GM21786 (cell line): Measurements from ENCODE around the gene ROPN1L.

ENCODE experiments used
- ATAC-seq: cut with Tn5 transposase; IDR thresholded peaks from one replicate; pipeline ENCODE4 v1.9.1; 2021; ENCODE audit not compliant: unreplicated experiment

ROPN1L gene

DNA sequence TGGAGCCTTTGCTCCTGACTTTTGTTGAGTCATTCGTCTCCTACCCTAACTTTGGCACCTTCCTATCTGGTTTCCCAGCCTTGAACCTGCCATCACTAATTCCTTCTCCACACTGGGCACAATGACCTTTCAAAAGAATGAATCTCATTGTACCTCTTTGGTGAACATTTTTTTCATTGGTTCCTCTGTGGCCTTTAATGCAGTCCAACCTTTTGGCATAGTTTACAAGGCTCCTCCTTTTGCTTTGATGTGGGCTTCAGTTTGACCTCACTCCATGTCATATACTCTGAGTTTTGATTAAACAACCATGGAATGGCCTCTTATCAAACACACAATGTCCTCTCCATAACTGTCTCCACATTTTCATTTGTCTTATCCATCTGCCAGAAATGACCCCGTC is 14.5 kb upstream of the ROPN1L start:
- ATAC-seq, result no peak

DNA sequence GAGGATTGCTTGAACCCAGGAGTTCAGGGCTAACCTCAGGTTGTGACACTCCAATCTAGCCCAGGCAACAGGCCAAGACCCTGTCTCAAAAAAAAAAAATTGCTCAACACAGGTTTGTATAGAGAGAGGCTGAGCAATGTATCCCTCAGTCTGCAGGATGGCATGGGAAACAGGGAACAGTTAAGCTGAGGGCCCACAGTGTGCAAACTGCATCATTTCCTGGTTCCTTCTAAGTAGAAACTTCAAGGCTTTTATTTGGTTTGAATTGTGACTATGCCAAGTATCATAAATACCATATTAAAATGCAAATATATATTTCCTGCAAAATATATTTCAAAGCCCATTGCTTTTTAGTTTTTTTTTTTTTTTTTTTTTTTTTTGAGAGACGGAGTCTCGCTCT is 13.7 kb upstream of the ROPN1L start:
- ATAC-seq, result no peak

DNA sequence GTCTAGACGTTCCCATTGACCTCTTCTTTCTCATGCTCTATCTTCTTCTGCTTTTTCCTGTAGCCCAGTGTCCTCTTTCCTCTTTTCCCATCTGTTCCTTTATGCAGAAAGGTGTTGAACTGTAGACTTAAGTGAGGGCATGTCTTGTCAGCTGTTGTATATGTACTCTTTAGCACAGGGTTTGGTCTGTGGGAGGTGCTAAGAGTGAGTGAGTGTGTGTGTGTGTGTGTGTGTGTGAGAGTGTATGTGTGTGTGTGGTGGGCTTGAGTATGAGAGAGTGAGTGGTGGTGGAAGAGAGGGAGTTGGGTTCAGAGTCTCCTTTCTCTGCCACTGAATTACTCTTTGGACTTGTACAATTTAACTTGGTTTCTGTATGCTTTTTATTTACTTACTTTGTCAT is 10.3 kb upstream of the ROPN1L start:
- no peak for ATAC-seq

DNA sequence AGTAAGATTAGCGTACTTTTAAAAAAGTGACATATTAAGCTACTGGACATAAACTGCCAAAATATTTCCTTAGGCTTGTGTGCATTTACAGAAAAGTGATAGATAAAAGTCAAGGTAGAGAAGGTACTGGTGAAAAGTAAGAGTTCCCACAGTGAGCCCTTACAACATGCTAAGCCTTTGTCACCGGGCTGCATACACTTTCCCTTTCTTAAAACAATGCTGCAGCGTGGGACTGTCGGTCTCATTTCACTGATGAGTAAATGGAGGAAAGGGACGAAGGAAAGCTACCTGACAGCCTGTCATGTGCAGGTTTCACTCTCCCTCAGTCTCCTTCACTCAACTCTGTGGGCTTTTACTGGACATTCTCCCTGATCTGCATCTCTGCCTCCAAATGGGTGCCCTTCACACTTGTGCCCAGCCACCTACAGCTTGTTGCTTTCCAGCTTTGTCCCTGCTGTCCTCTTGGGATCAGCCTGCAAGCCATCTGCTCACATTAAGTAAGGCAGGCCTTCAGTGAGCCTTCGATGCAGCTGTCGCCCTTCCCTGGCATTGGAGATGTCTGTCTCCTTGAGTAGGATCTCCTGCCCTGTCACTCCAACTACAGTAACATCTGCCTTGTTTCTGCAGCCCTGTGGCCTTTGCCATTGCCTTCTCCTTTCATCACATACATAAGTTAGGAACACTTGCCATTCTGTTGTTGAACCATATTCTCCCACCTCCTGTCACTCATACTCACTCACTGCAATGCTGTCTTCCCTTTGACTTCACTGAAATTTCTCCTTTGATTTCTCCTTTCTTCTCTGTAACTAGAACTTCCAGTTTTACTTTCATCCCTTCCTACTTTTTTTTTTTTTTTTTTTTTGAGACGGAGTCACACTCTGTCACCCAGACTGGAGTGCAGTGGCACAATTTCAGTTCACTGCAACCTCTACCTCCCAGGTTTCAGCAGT is 9.3 kb upstream of the ROPN1L start:
- ATAC-seq, result no peak

DNA sequence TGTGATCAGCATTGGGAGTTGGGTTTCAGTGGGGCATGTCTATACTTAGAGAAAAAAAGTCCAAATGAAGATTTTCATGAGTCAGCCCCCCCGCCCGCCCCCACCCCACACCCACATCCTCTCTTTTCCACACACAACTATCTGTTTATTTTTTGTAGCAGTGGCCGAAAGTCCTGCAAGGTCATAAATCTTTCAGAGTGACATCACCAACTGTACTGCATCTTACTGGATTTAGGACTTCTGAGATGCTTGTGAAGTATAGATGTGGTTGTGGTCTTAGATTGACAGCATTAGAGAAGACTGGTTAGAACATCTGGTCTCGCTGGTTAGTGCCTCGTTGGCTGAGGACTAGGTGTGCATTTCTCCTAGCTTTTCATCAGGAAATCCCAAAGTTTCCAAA is 7.3 kb upstream of the ROPN1L start:
- no peak for ATAC-seq

DNA sequence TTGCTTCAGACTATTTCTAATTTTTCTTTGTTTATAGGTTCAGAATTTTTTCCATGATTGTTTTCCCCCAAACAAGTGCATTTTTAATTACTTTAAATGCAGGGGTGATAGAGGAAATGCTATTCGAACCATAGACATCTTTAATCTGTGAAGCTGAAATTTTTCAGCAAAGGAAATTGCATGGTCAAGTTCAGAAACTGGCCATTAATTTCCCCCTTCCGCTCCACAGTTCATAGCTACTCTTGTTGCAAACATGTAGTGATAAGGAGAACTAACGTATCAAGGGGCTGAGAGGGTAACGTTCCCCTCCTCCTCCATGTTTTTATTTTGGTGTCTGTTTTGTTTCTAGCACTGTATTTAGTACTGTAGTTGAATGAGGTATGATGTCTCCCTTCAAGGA is 3.4 kb upstream of the ROPN1L start:
- no peak for ATAC-seq

DNA sequence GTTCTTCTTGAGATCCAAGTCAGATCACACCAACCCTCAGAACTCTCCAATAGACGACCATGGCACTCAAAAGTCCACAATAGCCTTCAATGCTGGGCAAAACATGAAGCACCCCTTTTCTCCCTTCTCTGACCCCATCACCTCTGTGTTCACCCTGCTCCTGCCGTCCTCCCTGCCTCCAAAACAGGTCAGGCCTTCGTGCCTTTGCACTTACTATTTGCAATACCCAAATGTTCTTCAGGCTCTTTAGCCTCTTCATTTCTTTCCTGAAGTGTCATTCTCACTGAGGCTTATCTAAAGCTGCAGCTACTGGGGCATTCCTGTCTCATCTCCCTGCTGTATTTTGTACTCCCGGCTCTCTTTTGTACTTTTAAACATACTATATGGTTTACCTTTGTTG is 2.0 kb upstream of the ROPN1L start:
- ATAC-seq, result no peak

DNA sequence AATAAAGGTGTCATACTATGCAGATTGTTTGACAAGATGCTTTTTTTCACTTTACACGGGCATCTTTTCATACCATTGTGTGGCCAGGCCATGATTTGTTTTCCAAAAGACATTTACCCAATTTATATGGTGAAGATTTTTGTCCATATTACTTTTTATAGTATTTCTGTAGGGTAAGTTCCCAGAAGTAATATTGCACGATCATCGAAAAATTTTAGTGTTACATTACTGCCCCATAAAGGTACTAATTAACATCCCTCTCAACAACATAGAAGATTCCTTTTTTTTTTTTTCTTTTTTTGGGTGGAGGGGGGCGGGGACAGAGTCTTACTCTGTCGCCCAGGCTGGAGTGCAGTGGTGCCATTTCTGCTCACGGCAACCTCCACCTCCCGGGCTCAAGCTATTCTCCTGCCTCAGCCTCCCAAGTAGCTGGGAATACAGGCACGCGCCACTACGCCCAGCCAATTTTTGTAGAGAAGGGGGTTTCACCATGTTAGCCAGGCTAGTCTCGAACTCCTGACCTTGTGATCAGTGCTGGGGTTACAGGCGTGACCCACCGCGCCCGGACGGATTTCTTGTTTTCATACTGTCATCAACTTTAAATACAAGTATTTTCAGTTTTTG is 1.2 kb upstream of the ROPN1L start:
- ATAC-seq, result no peak

DNA sequence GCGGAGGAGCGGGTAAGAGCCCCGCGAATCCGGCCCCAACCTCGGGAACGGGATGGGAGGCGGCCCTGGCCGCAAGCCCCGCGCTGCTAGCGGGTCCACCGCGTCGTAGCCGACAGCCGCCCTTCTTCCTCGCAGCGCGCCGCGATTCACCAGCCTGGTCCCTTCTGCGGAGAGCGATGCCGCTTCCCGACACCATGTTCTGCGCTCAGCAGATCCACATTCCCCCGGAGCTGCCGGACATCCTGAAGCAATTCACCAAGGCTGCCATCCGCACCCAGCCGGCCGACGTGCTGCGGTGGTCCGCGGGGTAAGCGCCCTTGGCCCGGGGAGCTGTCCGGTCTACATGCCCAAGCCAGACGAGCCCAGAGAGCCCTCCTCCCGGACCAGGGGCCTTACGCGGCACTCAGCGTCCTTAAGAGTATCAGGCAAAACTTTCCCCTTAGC is 335 bp downstream of the ROPN1L start:
- peak; percentile 47 for ATAC-seq

DNA sequence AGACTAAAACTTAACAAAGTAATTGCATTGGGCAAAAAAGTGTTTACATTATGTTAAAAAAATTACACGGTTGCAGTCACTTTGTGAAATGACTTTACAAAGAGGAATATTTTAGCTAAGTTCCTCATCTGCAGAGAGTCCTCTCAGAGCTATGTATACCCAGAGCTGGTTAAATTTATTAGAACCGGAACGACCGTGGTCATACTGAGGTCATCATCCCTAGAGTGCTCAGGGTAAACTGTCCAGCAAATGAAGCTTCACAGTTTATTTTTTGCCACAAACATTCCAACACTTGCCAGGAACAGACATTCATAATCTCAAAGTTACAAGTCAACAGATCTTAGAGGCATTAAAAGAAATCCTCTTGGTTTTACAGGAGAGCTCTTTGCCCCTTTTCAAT is 897 bp downstream of the ROPN1L start:
- no peak for ATAC-seq

DNA sequence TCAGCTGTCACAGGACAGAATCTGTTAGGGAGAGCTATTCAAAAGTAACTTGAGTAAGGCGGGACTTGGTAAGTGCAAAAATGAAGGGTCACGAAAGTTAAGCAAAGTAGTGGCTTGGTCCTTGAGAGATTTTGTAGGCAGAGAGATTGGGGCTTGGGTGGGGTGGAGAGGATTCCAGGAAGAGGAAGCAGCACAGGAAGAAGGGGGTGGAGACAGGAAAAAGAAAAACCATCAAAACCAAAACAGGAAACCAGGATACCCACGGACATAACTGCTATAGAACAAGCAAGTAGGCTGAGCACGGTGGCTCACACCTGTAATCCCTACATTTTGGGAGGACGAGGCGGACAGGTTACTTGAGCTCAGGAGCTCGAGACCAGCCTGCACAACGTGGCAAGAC is 3.7 kb downstream of the ROPN1L start:
- ATAC-seq, result no peak

DNA sequence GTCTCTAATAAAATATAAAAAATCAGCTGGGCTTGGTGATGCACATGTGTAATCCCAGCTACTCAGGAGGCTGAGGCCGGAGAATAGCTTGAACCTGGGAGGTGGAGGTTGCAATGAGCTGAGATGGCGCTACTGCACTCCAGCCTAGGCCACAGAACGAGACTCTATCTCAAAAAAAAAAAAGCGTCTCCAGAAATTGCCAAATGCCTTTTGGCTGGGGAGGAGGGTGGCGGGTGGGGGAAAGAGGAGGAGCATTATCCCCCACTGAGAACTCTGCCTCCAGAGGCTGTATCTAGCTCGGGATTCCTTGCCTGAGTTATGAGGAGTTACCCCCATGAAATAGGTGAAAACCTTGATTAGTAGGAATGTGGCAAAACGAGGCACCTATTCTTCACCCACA is 4.8 kb downstream of the ROPN1L start:
- ATAC-seq, result no peak

DNA sequence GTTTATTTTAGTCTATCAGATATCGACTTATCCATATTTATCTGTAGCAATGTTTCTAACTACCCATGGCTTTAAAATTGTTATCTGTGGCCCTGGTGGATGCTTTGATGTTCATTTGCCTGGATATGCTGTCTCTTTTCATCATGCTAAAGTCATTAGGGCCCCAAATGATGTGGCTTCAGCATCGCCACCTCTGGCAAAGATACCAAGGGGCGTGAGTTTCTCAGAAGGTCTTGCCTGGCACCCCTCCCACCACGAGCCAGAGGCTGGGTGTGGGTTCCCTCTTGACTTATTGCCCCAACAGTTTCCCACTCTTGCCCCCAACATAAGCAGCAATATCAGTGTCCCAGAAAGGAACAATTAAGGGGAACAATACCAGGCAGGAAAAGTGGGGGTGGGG is 5.4 kb downstream of the ROPN1L start:
- no peak for ATAC-seq

DNA sequence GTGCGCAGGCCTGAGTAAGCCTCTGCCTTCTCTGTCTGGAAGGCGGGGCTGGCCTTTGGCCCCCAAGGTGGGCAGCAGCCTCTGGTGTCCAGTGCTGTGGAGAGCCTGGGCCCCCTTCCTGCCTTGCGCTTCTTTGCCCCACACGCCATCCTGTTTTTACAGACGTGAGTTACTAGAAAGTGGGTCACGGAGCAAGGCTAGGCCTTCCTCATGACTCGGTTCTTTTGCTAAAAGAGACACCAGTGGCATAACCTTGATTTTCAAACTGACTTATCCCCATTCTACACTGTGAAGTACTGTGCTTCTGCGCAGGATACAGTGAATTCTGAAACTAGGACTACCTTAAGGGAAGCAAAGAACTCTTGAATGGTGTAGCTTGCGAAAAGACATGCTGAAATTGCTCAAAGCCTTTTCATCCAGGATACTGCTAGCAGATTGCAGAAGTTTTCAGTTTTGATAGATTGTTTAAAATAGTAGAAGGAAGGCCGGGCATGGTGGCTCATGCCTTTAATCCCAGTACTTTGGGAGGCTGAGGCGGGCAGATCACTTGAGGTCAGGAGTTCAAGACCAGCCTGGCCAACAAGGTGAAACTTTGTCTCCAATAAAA is 7.2 kb downstream of the ROPN1L start:
- ATAC-seq, result no peak

DNA sequence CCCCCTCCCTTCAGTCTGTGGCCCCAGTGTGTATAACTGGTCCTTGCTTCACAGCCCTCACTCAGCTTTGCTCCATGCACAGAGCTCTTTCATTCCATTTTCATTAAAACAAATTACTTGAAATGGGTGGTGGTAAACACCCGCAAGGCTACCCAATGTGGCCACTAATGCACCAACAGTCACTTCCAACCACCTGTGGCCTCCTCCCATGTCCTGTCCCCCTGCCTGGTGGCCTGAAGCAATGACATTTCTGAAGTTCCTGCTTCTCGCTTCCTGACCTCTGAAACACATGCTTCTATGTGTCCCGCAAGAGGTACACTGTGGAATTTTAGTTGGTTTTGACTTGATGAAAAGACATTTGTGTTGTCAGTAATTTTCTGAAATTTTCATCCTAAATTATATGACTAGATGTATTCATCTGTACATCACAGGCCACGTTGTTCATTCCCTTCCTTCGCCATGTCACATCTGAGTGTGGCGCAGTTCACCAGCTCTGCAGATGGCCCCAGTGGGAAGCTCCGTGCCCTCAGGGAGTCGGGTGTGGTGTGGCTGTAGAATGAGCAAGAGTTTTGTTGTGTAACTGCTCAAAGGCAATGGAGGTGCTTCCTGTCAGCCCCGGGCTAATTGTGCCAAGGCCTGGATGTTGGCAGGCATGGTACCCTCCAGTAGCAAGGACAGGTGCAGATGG is 9.6 kb downstream of the ROPN1L start:
- no peak for ATAC-seq

DNA sequence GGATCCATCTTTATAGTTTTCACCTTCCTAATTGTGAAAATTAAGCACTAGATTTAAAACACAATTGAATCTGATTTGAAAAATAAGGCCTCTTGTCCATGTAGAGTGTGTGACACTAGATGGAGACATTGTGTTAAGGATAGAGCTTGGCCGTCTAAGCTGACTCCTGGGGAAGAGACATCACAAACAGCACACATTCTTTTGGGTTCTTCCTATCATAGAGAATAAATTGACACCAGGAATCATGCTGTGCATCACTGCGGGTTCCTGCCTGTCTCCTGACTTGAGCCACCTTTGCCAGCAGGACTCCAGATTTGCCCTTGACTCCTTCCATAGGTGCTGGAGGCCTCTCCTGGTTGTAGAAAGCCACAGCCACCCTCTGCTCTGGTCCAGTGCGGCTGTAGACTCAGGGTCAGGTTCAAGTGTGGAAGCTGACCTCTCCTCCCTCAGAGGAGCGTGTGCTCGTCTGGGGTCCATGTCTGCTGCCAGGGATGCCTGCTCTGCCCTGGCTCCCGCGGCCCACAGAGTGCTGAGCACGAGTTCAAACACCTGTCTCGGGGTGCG is 11.2 kb downstream of the ROPN1L start:
- peak; percentile 84 for ATAC-seq

DNA sequence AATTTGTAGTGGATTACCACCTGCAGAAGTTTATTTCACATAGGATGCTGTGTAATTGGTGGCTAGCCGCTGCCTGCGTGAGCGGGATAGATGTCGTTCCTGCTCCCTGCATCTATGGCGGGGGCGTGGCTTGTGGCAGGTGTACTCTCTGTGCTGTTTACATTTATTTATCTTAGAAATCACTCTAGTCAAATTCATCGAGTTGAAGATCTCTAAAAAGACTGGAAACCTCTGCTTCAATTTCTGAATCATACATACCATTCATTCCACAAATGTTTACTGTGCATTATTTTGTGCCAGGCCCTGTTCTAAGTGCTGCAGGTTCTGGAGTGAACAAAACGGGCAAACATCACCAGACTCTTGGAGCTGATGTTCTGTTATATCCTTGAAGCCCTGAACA is 11.9 kb downstream of the ROPN1L start:
- no peak for ATAC-seq

DNA sequence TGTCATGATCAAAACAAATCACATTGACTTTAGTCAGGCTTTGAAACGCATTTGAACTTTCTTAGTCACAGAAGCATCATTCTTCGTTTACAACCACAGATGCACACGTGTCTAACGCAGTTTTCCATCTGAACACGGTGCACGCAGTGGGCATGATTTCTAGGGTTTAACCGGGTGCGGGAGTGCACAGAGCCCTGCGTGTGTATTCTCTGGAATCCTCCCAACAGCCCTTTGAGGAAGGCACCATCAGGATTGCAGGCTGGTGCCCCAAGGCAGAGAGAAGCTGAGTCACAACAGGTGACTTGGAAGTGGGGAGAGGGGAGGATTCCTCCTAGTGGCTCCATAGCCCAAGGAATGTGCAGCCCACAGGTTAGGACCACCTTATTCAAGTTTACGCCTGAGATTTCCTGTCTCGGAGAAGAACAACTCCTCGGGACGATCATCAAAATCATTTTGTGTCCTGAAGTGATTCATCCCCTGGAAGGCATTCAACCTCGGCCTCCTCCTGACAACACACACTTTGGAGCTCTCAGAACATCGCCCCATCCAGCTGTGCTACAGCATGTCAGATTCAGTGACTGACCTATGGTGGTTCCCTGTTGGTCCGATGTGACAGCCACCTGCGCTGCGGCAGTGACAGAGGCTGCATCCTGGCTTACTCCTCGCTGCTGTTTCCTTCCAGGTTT is 13.1 kb downstream of the ROPN1L start:
- no peak for ATAC-seq

DNA sequence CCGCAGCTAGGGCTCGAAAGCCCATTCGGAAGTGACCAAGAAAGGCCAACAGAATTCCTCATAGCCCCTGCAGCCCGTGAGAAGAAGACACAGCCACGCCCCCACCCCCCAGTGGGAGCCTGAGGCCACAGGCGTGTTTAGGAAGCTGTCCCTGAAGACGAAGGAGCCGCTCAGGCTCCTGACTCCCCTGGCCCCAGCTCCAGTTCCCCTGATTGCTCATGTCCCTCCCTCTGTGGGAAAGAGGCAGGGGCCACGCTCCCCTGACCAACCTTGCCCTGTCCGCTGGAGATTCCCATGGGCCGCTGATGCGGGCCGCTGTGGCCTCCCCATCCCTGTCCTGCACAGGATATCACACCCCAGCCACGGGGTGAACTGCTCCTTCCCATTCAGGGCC is 13.6 kb downstream of the ROPN1L start:
- no peak for ATAC-seq

DNA sequence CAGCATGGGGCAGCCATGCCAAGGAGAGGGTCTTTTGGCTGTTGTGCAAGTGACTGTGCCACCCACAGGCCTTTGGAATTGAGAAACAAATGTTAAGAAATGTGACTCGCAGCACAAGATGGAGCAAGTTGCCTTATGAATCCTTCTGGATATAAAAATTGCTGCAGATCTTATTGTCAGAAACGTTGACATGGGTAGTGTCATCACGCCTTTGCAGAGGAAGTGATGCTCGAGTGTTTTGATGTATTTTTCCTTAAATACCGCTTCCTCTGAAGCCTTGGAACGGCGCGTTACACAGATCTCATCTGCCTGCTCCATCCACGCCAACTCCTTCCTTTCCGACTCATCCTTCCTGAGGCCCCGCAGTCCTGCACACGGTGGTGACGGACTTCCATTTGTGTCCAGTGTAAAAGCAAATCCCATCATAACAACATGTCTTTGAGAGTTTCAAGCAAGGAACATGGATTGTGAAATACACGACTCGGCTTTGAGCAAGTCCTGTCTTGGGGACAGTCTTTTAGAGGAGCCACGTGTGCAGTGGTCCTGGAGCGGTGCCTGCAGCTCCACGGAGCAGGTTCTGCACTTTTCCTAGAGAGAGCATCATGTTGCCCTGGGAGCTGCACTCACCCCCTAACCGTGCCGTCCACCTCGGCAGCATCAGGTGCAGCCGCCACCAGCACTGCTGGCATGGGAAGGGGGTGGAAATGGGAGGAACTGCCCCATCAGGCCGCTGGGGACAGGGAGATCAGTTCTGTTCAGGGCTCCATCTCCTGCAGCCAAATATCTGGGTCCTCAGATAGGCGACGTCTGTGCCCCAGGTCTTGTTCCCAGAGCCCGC is 15.1 kb downstream of the ROPN1L start:
- ATAC-seq, result no peak
